ENCODE data around the gene TMEM245. TPM values are rescaled to one million over a fixed set of nuclear protein-coding genes. Genes with fewer than 3 reads are reported as not detected.

The TMEM245 gene
- total and polyA plus RNA-seq, 7 donors: 1.8 to 105 (median 90.7) TPM

DNA sequence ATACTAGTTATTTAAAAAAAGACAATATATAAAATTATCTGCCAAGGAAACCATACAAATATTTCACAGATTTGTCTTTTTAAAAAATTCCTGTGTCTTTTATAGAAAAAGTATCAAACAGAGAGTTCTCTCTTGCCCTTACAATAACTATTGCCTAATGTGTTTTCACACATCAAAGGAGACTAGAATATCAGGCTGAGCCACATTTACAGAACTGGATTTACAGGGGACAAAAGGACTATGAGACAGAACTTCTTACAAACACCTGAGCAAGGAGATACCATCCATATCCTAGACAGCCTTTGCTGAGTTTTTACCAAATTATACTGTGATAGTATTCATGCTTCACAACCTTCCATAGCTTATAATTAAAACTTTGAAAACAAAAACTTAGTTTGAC, 34.2 kb downstream of the TMEM245 start:
- Histone ChIP-seq H3K36me3 (peaks cover 0 to 57% (median 14%) of the 10 kb centered on the region in 4 donors), H3K4me3 (no peak overlapping the region), H3K27ac (no peak overlapping the region), H3K27me3 (no peaks in the 10 kb centered on the region), H3K9me3 (no peaks in the 10 kb centered on the region), H3K4me1 (peaks cover 0 to 11% (median 5%) of the 10 kb centered on the region in 4 donors)
- DNase-seq: no peak
- TF ChIP-seq EP300 (IDR thresholded peaks at IDR 0.05) (no peak), POLR2A (IDR thresholded peaks at IDR 0.05) (no peak)
- intact Hi-C loops (cut with DNase I): no loop called here

DNA sequence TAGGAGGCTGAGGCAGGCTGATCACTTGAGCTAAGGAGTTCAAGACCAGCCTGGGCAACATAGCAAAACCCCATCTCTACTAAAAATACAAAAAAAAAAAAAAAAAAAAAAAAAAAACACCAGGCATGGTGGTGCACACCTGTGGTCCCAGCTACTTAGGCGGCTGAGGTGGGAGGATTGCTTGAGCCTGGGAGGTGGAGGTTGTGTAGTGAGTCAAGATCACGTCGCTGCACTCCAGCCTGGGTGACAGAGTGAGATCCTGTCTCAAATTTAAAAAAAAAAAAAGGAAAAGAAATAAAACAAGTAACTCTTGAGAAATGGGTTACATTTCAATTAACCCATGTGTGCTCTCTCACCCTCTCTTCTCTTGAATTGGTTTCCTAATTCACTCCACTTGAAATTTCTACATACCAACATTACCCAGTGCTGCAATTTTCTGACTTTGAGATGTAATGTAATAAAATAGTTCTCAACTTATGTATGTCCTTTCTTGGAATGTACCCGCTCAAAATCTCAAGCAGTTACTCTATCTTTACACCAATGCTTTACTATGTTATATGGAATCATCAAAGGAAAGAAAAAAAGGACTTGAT, 35.8 kb downstream of the TMEM245 start:
- DNase-seq: no peak
- TF ChIP-seq POLR2AphosphoS5 (IDR thresholded peaks at IDR 0.05) (no peak), EP300 (IDR thresholded peaks at IDR 0.05) (no peak), POLR2A (IDR thresholded peaks at IDR 0.05) (no peak)
- TF ChIP-seq, protein P1, sequence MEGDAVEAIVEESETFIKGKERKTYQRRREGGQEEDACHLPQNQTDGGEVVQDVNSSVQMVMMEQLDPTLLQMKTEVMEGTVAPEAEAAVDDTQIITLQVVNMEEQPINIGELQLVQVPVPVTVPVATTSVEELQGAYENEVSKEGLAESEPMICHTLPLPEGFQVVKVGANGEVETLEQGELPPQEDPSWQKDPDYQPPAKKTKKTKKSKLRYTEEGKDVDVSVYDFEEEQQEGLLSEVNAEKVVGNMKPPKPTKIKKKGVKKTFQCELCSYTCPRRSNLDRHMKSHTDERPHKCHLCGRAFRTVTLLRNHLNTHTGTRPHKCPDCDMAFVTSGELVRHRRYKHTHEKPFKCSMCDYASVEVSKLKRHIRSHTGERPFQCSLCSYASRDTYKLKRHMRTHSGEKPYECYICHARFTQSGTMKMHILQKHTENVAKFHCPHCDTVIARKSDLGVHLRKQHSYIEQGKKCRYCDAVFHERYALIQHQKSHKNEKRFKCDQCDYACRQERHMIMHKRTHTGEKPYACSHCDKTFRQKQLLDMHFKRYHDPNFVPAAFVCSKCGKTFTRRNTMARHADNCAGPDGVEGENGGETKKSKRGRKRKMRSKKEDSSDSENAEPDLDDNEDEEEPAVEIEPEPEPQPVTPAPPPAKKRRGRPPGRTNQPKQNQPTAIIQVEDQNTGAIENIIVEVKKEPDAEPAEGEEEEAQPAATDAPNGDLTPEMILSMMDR (IDR thresholded peaks at IDR 0.05): no peak

DNA sequence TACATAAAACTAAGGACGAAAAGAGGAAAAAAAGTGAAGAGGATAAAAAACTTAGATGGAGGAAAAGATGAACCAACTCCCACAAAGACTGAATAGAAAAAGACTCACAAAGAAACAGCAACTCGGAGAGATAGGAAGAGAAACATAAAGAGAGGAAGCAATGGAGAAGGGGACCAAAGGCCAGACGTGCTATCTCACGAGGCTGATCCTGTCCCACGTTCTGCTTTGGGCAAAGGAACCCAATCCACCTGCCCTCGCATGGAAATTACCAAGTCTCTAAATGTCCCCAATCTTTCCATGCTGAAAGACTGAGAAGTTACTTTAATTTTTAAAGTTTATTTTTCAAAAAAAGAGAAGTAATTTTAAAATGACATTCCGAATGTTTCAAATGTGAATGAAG, 36.6 kb downstream of the TMEM245 start:
- TF ChIP-seq POLR2A (IDR thresholded peaks at IDR 0.05) (no peak), POLR2AphosphoS5 (IDR thresholded peaks at IDR 0.05) (no peak)
- 85 to 90% methylated on average over 7 of the region's 7 CpGs for WGBS, 2 donors
- intact Hi-C loops (cut with DNase I): no loop called here
- Histone ChIP-seq H3K27ac (no peak overlapping the region), H3K27me3 (no peaks in the 10 kb centered on the region), H3K9me3 (no peaks in the 10 kb centered on the region), H3K4me3 (no peak overlapping the region), H3K4me1 (peaks cover 0 to 17% (median 5%) of the 10 kb centered on the region in 4 donors), H3K36me3 (peaks cover 6 to 57% (median 11%) of the 10 kb centered on the region in 4 donors)
- DNase-seq: no peak

More for the DNA sequence above, 35.8 kb downstream of the TMEM245 start:
- Histone ChIP-seq H3K4me1 (peaks cover 0 to 11% (median 5%) of the 10 kb centered on the region in 4 donors), H3K36me3 (peaks cover 0 to 57% (median 11%) of the 10 kb centered on the region in 4 donors), H3K9me3 (no peaks in the 10 kb centered on the region), H3K27ac (no peak overlapping the region), H3K27me3 (no peaks in the 10 kb centered on the region), H3K4me3 (no peak overlapping the region)
- WGBS, 2 donors: 97 to 99% methylated on average over 4 of the region's 4 CpGs
- intact Hi-C loops (cut with DNase I): no loop called here

DNA sequence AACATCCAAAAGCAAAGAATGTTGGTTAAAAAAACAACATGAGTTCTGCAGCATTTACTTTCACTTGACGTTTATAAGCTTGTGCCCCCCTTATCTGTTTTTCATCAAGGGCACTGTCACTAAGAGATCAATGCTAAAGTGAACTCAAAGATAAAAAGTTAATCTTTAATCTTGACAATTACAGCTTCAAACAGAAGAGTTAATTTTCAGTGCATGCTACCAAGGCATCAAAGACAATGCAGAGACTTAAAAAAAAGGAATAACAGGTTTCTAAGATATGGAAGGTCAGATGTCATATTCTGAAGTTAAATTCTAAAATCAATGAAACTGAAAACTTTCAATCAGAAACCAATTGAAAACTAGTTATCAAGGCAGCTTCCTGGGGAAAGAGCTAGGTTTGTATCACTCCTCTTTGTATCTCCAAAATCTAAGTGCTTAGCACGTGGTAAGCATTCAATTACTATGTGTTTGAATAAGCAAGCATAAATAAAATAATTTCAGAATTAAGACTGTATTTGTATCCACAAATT, 37.6 kb downstream of the TMEM245 start:
- peaks cover 3 to 48% (median 10%) of the 10 kb centered on the region in 4 donors for H3K36me3 ChIP-seq
- peaks cover 0 to 22% (median 8%) of the 10 kb centered on the region in 4 donors for H3K4me1 ChIP-seq
- no peak overlapping the region for H3K27ac ChIP-seq
- H3K4me3 ChIP-seq: no peak overlapping the region
- TF ChIP-seq EP300 (IDR thresholded peaks at IDR 0.05): no peak
- TF ChIP-seq, protein P1 (IDR thresholded peaks at IDR 0.05): no peak
- no peak for TF ChIP-seq POLR2A (IDR thresholded peaks at IDR 0.05)
- no peak for TF ChIP-seq POLR2AphosphoS5 (IDR thresholded peaks at IDR 0.05)
- DNase-seq: no peak
- WGBS, 2 donors: 15 to 54% methylated on average over 2 of the region's 2 CpGs
- H3K27me3 ChIP-seq: no peaks in the 10 kb centered on the region
- intact Hi-C loops (cut with DNase I): no loop called here
- no peaks in the 10 kb centered on the region for H3K9me3 ChIP-seq

DNA sequence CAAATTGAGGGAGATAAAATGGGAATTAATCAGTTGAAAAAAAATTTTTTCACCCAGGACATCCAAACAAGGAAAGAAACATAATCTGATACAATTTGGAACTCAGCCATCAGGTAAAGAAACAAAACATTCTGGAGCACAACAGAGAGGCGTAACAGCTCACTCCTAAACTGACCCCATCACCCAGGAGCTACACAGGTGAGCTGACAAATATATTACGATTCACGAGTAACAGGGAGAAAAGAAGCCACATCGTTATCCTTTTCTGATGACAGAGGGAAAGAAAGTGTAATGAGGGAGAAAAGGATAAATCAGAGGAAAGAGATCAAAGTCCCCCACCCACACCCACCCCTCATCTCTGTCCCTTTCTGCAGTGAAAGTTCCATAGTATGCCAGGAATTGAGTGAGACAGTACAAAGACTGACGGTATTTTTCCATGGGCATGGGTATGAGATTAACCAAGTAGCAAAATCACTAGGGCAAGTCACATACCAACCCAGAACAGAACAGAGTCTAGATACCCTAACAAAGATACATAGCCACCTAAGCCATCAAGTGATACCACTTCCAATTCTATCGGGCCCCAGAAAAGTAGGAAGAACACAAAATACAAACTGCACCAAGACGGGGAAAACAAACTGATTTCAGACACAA, 45.4 kb downstream of the TMEM245 start:
- peaks cover 0 to 10% (median 3%) of the 10 kb centered on the region in 4 donors for H3K4me1 ChIP-seq
- no peak overlapping the region for H3K4me3 ChIP-seq
- TF ChIP-seq POLR2A (IDR thresholded peaks at IDR 0.05): no peak
- TF ChIP-seq POLR2AphosphoS5 (IDR thresholded peaks at IDR 0.05): no peak
- TF ChIP-seq EP300 (IDR thresholded peaks at IDR 0.05): no peak
- TF ChIP-seq, protein P1 (IDR thresholded peaks at IDR 0.05): no peak
- no peaks in the 10 kb centered on the region for H3K9me3 ChIP-seq
- peaks cover 17 to 62% (median 21%) of the 10 kb centered on the region in 4 donors for H3K36me3 ChIP-seq
- H3K27ac ChIP-seq: no peak overlapping the region
- intact Hi-C loops (cut with DNase I): no loop called here
- no peak for DNase-seq
- H3K27me3 ChIP-seq: no peaks in the 10 kb centered on the region
- 95% methylated on average over 7 of the region's 7 CpGs for WGBS, 2 donors

All from sigmoid colon (tissue), 7 donors.